ENCODE data around the gene DTWD1. TPM values are rescaled to one million over a fixed set of nuclear protein-coding genes. Genes with fewer than 3 reads are reported as not detected.

The DTWD1 gene
- total and polyA plus RNA-seq, 9 of the 15 experiments (the other 6 are each of a cell fraction or from before 2014, with no cell fraction given): 23.1 to 76.4 (median 36.5) TPM

GRCh38 chr15:49625460-49626036 lies 4.7 kb downstream of the DTWD1 start:
- FAIRE-seq (no peak), ATAC-seq (no peak), DNase-seq (ENCODE audit: extremely low read depth in 1 of 4, low spot score in 3 of 4) (no peak)
- Histone ChIP-seq H3K36me3 (ENCODE audit: control insufficient read depth, insufficient read depth, low read length) (peaks cover 44% of the 10 kb centered on the region), H3K27ac (ENCODE audit: extremely low read depth, low read depth, low read length) (no peak overlapping the region), H3K9me3 (replicated peaks; ENCODE audit: control insufficient read depth, insufficient read depth, low read depth, low read length) (peaks cover 5% of the 10 kb centered on the region), H3K79me2 (ENCODE audit: control insufficient read depth, insufficient read depth, low read length) (peaks cover 44% of the 10 kb centered on the region), H2AFZ (ENCODE audit: low read depth, low read length) (no peak overlapping the region), H4K20me1 (replicated peaks; ENCODE audit: control insufficient read depth, insufficient read depth, low read length) (no peaks in the 10 kb centered on the region), H3K4me2 (ENCODE audit: insufficient read depth, low read length) (no peak overlapping the region), H3K4me1 (replicated peaks in 1 of 2; ENCODE audit: control insufficient read depth in 2 of 2, insufficient read depth in 2 of 2, low read length in 2 of 2) (no peaks in the 10 kb centered on the region), H3K9ac (ENCODE audit: insufficient read depth in 1 of 2, low read depth in 2 of 2, low read length in 2 of 2) (no peak overlapping the region), H3K27me3 (ENCODE audit: control insufficient read depth in 2 of 2, insufficient read depth in 2 of 2, low read length in 2 of 2) (no peaks in the 10 kb centered on the region), H3K9me1 (ENCODE audit: control insufficient read depth, insufficient read depth, low read length) (no peaks in the 10 kb centered on the region), H3K4me3 (no peak overlapping the region)
- in situ Hi-C loops (cut with MboI): no loop called here
- POLR2A ChIA-PET: no interaction called here
- 96% methylated on average over 5 of the region's 5 CpGs for WGBS (ENCODE audit: insufficient coverage, low coverage, missing lambda C conversion rate)
- CTCF ChIA-PET (ENCODE audit: low intra/inter-chr PET ratio): no interaction called here
- intact Hi-C loops (cut with micrococcal nuclease): no loop called here
- BruUV-seq (replicated peaks): no TSS peak
- TF ChIP-seq SIN3B (IDR thresholded peaks at IDR 0.05; ENCODE audit: low read depth) (no peak), HNRNPK (IDR thresholded peaks at IDR 0.05; ENCODE audit: low read depth, low read length, poor library complexity, severe bottlenecking) (no peak), NELFE (IDR thresholded peaks at IDR 0.05; ENCODE audit: insufficient read depth, insufficient read length) (no peak), XRCC3 (IDR thresholded peaks at IDR 0.05) (0 out of 2 replicates have a peak, but pooled peaks have one; percentile 25), BRCA1 (IDR thresholded peaks at IDR 0.05) (no peak), BRCA1 (CRISPR knock-in tag; IDR thresholded peaks at IDR 0.05) (no peak), ZNF280A (IDR thresholded peaks at IDR 0.05; ENCODE audit: low read depth, partially characterized antibody) (peak; percentile 86), ZHX1 (conservative IDR thresholded peaks at IDR 0.05; ENCODE audit: low read length) (no peak), ZNF324 (CRISPR knock-in tag; IDR thresholded peaks at IDR 0.05) (no peak), ZFPM2 (CRISPR knock-in tag; IDR thresholded peaks at IDR 0.05) (no peak), BHLHE40 (IDR thresholded peaks at IDR 0.05; ENCODE audit: low read length) (no peak), TBP (optimal IDR thresholded peaks at IDR 0.05; ENCODE audit: low read depth, low read length) (no peak), MAX (CRISPR knock-in tag; IDR thresholded peaks at IDR 0.05) (no peak), CHD4 (IDR thresholded peaks at IDR 0.05; ENCODE audit: insufficient read depth, insufficient replicate concordance, low read depth, low read length, poor library complexity, severe bottlenecking) (no peak), ZNF175 (CRISPR knock-in tag; IDR thresholded peaks at IDR 0.05; ENCODE audit: low read depth) (no peak), ATF7 (IDR thresholded peaks at IDR 0.05) (no peak)
- TF ChIP-seq, protein P1, sequence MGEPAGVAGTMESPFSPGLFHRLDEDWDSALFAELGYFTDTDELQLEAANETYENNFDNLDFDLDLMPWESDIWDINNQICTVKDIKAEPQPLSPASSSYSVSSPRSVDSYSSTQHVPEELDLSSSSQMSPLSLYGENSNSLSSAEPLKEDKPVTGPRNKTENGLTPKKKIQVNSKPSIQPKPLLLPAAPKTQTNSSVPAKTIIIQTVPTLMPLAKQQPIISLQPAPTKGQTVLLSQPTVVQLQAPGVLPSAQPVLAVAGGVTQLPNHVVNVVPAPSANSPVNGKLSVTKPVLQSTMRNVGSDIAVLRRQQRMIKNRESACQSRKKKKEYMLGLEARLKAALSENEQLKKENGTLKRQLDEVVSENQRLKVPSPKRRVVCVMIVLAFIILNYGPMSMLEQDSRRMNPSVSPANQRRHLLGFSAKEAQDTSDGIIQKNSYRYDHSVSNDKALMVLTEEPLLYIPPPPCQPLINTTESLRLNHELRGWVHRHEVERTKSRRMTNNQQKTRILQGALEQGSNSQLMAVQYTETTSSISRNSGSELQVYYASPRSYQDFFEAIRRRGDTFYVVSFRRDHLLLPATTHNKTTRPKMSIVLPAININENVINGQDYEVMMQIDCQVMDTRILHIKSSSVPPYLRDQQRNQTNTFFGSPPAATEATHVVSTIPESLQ (CRISPR knock-in tag; IDR thresholded peaks at IDR 0.05): no peak
